Activated CD8-positive, alpha-beta memory T cell treated with anti-CD3 and anti-CD28 coated beads, Interleukin-2, amount 50 U/mL, for 4 hours (primary cell): ENCODE results near the gene P2RX2.

Experiments used
- DNase-seq: peaks from one replicate; pipeline ENCODE4 v3.0.0-alpha.2; 2020

The P2RX2 gene

GRCh38 chr12:132618683-132619043, at the start of gene P2RX2:
P2RX2 (plus strand) TSS chr12:132618776; CDS start chr12:132618817, 41 bp downstream.
- no peak for DNase-seq

- DNase-seq, result no peak
These were observed 49.6 kb upstream of the P2RX2 start for GRCh38 chr12:132568826-132569480.

GRCh38 chr12:132569856-132570480, 48.6 kb upstream of the P2RX2 start:
- no peak for DNase-seq

GRCh38 chr12:132570635-132571034, 47.9 kb upstream of the P2RX2 start:
- no peak for DNase-seq

GRCh38 chr12:132571051-132571450, 47.5 kb upstream of the P2RX2 start:
- DNase-seq, result no peak

GRCh38 chr12:132571598-132571997, 47.0 kb upstream of the P2RX2 start:
- DNase-seq, result no peak

- no peak for DNase-seq
These were observed 46.5 kb upstream of the P2RX2 start for GRCh38 chr12:132572106-132572505.

GRCh38 chr12:132572801-132573760, 45.5 kb upstream of the P2RX2 start:
- no peak for DNase-seq

GRCh38 chr12:132574271-132574996, 44.1 kb upstream of the P2RX2 start:
- no peak for DNase-seq

- DNase-seq, result no peak
These were observed 42.9 kb upstream of the P2RX2 start for GRCh38 chr12:132575661-132576060.

GRCh38 chr12:132576701-132577100, 41.9 kb upstream of the P2RX2 start:
- no peak for DNase-seq

GRCh38 chr12:132577191-132577920, 41.2 kb upstream of the P2RX2 start:
- no peak for DNase-seq

GRCh38 chr12:132578118-132578517, 40.5 kb upstream of the P2RX2 start:
- no peak for DNase-seq

GRCh38 chr12:132578826-132579225, 39.8 kb upstream of the P2RX2 start:
- DNase-seq, result no peak

- no peak for DNase-seq
These were observed 38.8 kb upstream of the P2RX2 start for GRCh38 chr12:132579744-132580143.

- no peak for DNase-seq
These were observed 37.8 kb upstream of the P2RX2 start for GRCh38 chr12:132580701-132581292.

GRCh38 chr12:132581348-132582057, 37.1 kb upstream of the P2RX2 start:
- DNase-seq, result no peak

GRCh38 chr12:132582058-132582420, 36.5 kb upstream of the P2RX2 start:
- no peak for DNase-seq

- no peak for DNase-seq
These were observed 35.8 kb upstream of the P2RX2 start for GRCh38 chr12:132582582-132583410.

- DNase-seq, result no peak
These were observed 35.2 kb upstream of the P2RX2 start for GRCh38 chr12:132583411-132583710.

- DNase-seq, result no peak
These were observed 34.8 kb upstream of the P2RX2 start for GRCh38 chr12:132583736-132584135.
